ENCODE data around the gene POLD1. TPM values are rescaled to one million over a fixed set of nuclear protein-coding genes. Genes with fewer than 3 reads are reported as not detected.

POLD1 gene
- total RNA-seq, 1 donor from 2014 or later = 35.1 TPM

GRCh38 chr19:50357178-50358100 is 26.7 kb upstream of the POLD1 start:
- TF ChIP-seq CTCF (IDR thresholded peaks at IDR 0.05) = peak; percentile 84
- Histone ChIP-seq H3K36me3 (peaks cover 4% of the 10 kb centered on the region), H3K27me3 (ENCODE audit: low read depth) (no peaks in the 10 kb centered on the region), H3K4me1 (peaks cover 27% of the 10 kb centered on the region), H3K9me3 (no peaks in the 10 kb centered on the region), H3K27ac (peak overlapping the region; percentile 88), H3K4me3 (peak overlapping the region; percentile 55)
- intact Hi-C loops (cut with DNase I) = no loop called here
- peak; percentile 70 to 80 for ATAC-seq
- peak; percentile 84 for DNase-seq

- no peak for TF ChIP-seq CTCF (IDR thresholded peaks at IDR 0.05)
- intact Hi-C loops (cut with DNase I) = no loop called here
- Histone ChIP-seq H3K27ac (peak overlapping the region; percentile 88), H3K4me1 (peaks cover 27% of the 10 kb centered on the region), H3K36me3 (peaks cover 4% of the 10 kb centered on the region), H3K9me3 (no peaks in the 10 kb centered on the region), H3K27me3 (ENCODE audit: low read depth) (no peaks in the 10 kb centered on the region), H3K4me3 (peak overlapping the region; percentile 55)
- peak; percentile 73 for DNase-seq
- peak; percentile 20 to 27 for ATAC-seq
Measured at GRCh38 chr19:50358483-50359327, 25.4 kb upstream of the POLD1 start.

- H3K9me3 ChIP-seq = no peaks in the 10 kb centered on the region
- DNase-seq = no peak
- no peaks in the 10 kb centered on the region for H3K27me3 ChIP-seq (ENCODE audit: low read depth)
- H3K27ac ChIP-seq = no peak overlapping the region
- no peak for ATAC-seq
- intact Hi-C loops (cut with DNase I) = no loop called here
- TF ChIP-seq CTCF (IDR thresholded peaks at IDR 0.05) = no peak
- peaks cover 4% of the 10 kb centered on the region for H3K36me3 ChIP-seq
- H3K4me1 ChIP-seq = peaks cover 27% of the 10 kb centered on the region
- no peak overlapping the region for H3K4me3 ChIP-seq
Measured at GRCh38 chr19:50359328-50359818, 24.8 kb upstream of the POLD1 start.

- H3K4me3 ChIP-seq = peak overlapping the region; percentile 53
- peak; percentile 8 to 35 for ATAC-seq
- no peaks in the 10 kb centered on the region for H3K27me3 ChIP-seq (ENCODE audit: low read depth)
- no peaks in the 10 kb centered on the region for H3K9me3 ChIP-seq
- intact Hi-C loops (cut with DNase I) = no loop called here
- no peak for TF ChIP-seq CTCF (IDR thresholded peaks at IDR 0.05)
- peak overlapping the region; percentile 65 for H3K27ac ChIP-seq
- peaks cover 27% of the 10 kb centered on the region for H3K4me1 ChIP-seq
- DNase-seq = peak; percentile 78
- H3K36me3 ChIP-seq = peaks cover 4% of the 10 kb centered on the region
Measured at GRCh38 chr19:50361290-50362029, 22.7 kb upstream of the POLD1 start.

GRCh38 chr19:50362030-50362412 is 22.1 kb upstream of the POLD1 start:
- H3K4me1 ChIP-seq = peaks cover 27% of the 10 kb centered on the region
- peak overlapping the region; percentile 53 for H3K4me3 ChIP-seq
- no peaks in the 10 kb centered on the region for H3K9me3 ChIP-seq
- H3K36me3 ChIP-seq = peaks cover 4% of the 10 kb centered on the region
- ATAC-seq = no peak
- no peaks in the 10 kb centered on the region for H3K27me3 ChIP-seq (ENCODE audit: low read depth)
- peak overlapping the region; percentile 65 for H3K27ac ChIP-seq
- intact Hi-C loops (cut with DNase I) = no loop called here
- DNase-seq = peak; percentile 28
- no peak for TF ChIP-seq CTCF (IDR thresholded peaks at IDR 0.05)
